Neural cell (in vitro differentiated cells): ENCODE data around the gene UBE4B. TPM values are rescaled to one million over a fixed set of nuclear protein-coding genes. Genes with fewer than 3 reads are reported as not detected.

Experiments used
- H2AFZ ChIP-seq: fragments of 200-600, 300-800 bp; sonication (generic), shearing (Covaris generic); 2 replicates; pipeline ENCODE4 v1.6.0; 2014; ENCODE audit warnings: low read depth, mild to moderate bottlenecking, antibody characterized with exemption, low read length, moderate library complexity
- H3F3A ChIP-seq: fragments of 200-600 bp; shearing (Covaris generic); 2 replicates; pipeline ENCODE4 v1.6.1; 2016; ENCODE audit warnings: mild to moderate bottlenecking, moderate library complexity, mixed read lengths, antibody characterized with exemption, low read length; ENCODE audit not compliant: insufficient read depth, poor library complexity, severe bottlenecking
- H3K27ac ChIP-seq: fragments of 200-600, 300-800 bp; sonication (generic), shearing (Covaris generic); 2 replicates; pipeline ENCODE4 v1.5.1; 2014; ENCODE audit warnings: mild to moderate bottlenecking, low read length, moderate library complexity
- H3K27me3 ChIP-seq: fragments of 300-800, 200-600 bp; sonication (generic), shearing (Covaris generic); 2 replicates; pipeline ENCODE4 v1.6.0; 2014; ENCODE audit warnings: mild to moderate bottlenecking, low read depth, low read length, moderate library complexity; ENCODE audit not compliant: insufficient read depth
- H3K36me3 ChIP-seq: fragments of 300-800, 200-600 bp; sonication (generic), shearing (Covaris generic); 2 replicates; pipeline ENCODE4 v1.5.1; 2014; ENCODE audit warnings: mild to moderate bottlenecking, antibody characterized with exemption, low read length, moderate library complexity; ENCODE audit not compliant: insufficient read depth
- H3K4me2 ChIP-seq: fragments of 300-800, 200-600 bp; sonication (generic), shearing (Covaris generic); 2 replicates; pipeline ENCODE4 v1.6.0; 2014; ENCODE audit warnings: mild to moderate bottlenecking, low read length
- H3K4me3 ChIP-seq: fragments of 300-800, 200-600 bp; sonication (generic), shearing (Covaris generic); 2 replicates; pipeline ENCODE4 v1.5.1; 2014; ENCODE audit warnings: mild to moderate bottlenecking, low read length, moderate library complexity
- H3K79me2 ChIP-seq: fragments of 200-600 bp; shearing (Covaris generic); replicated peaks from 2 replicates; pipeline ENCODE4 v1.6.0; 2014; ENCODE audit warnings: mild to moderate bottlenecking, low read length, moderate library complexity; ENCODE audit not compliant: insufficient read depth
- H3K9ac ChIP-seq: fragments of 300-800, 200-600 bp; sonication (generic), shearing (Covaris generic); 2 replicates; pipeline ENCODE4 v1.6.1; 2016; ENCODE audit warnings: mild to moderate bottlenecking, low read length, mixed read lengths
- H3K9me2 ChIP-seq: fragments of 200-600 bp; shearing (Covaris generic); 2 replicates; pipeline ENCODE4 v1.6.1; 2016; ENCODE audit warnings: mild to moderate bottlenecking, low read length, mixed read lengths; ENCODE audit not compliant: insufficient read depth
- H3K9me3 ChIP-seq: fragments of 200-600, 300-800 bp; sonication (generic), shearing (Covaris generic); 2 replicates; pipeline ENCODE4 v1.6.1; 2016; ENCODE audit warnings: mild to moderate bottlenecking, mixed run types, low read length, moderate library complexity, mixed read lengths
- H4K20me1 ChIP-seq: fragments of 200-600 bp; shearing (Covaris generic); 2 replicates; pipeline ENCODE4 v1.6.1; 2016; ENCODE audit warnings: mild to moderate bottlenecking, mixed run types; ENCODE audit not compliant: insufficient read depth
- EP300 ChIP-seq: fragments of 450-650 bp; conservative IDR thresholded peaks from 2 replicates; pipeline ENCODE4 v1.6.1; 2014; ENCODE audit warnings: antibody characterized with exemption, mild to moderate bottlenecking, moderate library complexity; ENCODE audit not compliant: poor library complexity, severe bottlenecking
- EZH2 ChIP-seq: fragments of 200-600, 300-800 bp; shearing (Covaris generic), sonication (generic); IDR thresholded peaks from 2 replicates; pipeline ENCODE4 v1.6.1; 2014; ENCODE audit warnings: antibody characterized with exemption, low read length, borderline replicate concordance, mild to moderate bottlenecking; ENCODE audit not compliant: insufficient read depth, poor library complexity, severe bottlenecking
- MXI1 ChIP-seq: fragments of 450-650 bp; conservative IDR thresholded peaks from 2 replicates; pipeline ENCODE4 v1.6.1; 2014; ENCODE audit warnings: antibody characterized with exemption, mild to moderate bottlenecking; ENCODE audit not compliant: poor library complexity, severe bottlenecking
- POLR2AphosphoS5 ChIP-seq: IDR thresholded peaks from 2 replicates; pipeline ENCODE4 v1.6.1; 2012
- RAD21 ChIP-seq: fragments of 450-650 bp; conservative IDR thresholded peaks from 2 replicates; pipeline ENCODE4 v1.6.1; 2014; ENCODE audit warnings: antibody characterized with exemption, mild to moderate bottlenecking, moderate library complexity
- SMC3 ChIP-seq: fragments of 450-650 bp; conservative IDR thresholded peaks from 2 replicates; pipeline ENCODE4 v1.6.1; 2014; ENCODE audit warnings: antibody characterized with exemption, mild to moderate bottlenecking, moderate library complexity; ENCODE audit not compliant: poor library complexity
- TAF1 ChIP-seq: IDR thresholded peaks from 2 replicates; pipeline ENCODE4 v1.6.1; 2012; ENCODE audit warnings: low read depth
- polyA plus RNA-seq: library from polyadenylated mRNA; depleted of rRNA; stranded (reverse); fragments of >200 nt; gene quantifications from 2 replicates; pipeline ENCODE4 v1.2.3, GENCODE V29; 2014
- TF ChIP-seq, protein P1 (sequence below): fragments of 450-650 bp; IDR thresholded peaks from 2 replicates; pipeline ENCODE4 v1.5.1; 2014; ENCODE audit warnings: antibody characterized with exemption, mild to moderate bottlenecking, moderate library complexity; ENCODE audit not compliant: poor library complexity, severe bottlenecking
- TF ChIP-seq, protein P2 (sequence below): IDR thresholded peaks from 2 replicates; pipeline ENCODE4 v1.6.1; 2012; ENCODE audit warnings: borderline replicate concordance

Gene UBE4B
- polyA plus RNA-seq, 1 donor from 2014 or later: 28.9 TPM

DNA sequence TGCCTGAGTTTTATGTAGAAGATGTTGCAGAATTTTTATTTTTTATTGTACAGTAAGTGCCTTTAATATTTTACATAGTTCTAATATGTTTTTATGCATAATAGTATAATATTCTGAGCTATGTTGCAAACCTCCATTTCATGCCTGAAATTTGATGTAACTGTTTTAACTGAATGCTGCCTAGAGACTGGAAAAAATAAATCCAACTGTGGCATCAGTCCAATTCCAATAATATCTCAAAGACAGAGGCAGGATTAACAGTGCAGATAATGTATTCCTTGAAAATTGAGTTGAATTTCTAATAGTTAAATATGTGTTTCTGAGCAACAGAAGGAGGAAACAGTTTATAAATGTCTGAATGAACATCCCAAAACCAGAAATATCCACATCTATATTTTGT, 116.5 kb downstream of the UBE4B start:
- Histone ChIP-seq H2AFZ (no peak overlapping the region), H3K4me3 (no peak overlapping the region), H3K27me3 (no peaks in the 10 kb centered on the region), H3K4me2 (no peak overlapping the region), H3K36me3 (peaks cover 5% of the 10 kb centered on the region), H3K79me2 (no peaks in the 10 kb centered on the region), H3K9me3 (no peaks in the 10 kb centered on the region), H3K27ac (no peak overlapping the region), H3F3A (no peaks in the 10 kb centered on the region), H4K20me1 (no peaks in the 10 kb centered on the region), H3K9ac (no peak overlapping the region), H3K9me2 (no peaks in the 10 kb centered on the region)
- TF ChIP-seq, protein P1, sequence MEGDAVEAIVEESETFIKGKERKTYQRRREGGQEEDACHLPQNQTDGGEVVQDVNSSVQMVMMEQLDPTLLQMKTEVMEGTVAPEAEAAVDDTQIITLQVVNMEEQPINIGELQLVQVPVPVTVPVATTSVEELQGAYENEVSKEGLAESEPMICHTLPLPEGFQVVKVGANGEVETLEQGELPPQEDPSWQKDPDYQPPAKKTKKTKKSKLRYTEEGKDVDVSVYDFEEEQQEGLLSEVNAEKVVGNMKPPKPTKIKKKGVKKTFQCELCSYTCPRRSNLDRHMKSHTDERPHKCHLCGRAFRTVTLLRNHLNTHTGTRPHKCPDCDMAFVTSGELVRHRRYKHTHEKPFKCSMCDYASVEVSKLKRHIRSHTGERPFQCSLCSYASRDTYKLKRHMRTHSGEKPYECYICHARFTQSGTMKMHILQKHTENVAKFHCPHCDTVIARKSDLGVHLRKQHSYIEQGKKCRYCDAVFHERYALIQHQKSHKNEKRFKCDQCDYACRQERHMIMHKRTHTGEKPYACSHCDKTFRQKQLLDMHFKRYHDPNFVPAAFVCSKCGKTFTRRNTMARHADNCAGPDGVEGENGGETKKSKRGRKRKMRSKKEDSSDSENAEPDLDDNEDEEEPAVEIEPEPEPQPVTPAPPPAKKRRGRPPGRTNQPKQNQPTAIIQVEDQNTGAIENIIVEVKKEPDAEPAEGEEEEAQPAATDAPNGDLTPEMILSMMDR: no peak
- no peak for TF ChIP-seq POLR2AphosphoS5

DNA sequence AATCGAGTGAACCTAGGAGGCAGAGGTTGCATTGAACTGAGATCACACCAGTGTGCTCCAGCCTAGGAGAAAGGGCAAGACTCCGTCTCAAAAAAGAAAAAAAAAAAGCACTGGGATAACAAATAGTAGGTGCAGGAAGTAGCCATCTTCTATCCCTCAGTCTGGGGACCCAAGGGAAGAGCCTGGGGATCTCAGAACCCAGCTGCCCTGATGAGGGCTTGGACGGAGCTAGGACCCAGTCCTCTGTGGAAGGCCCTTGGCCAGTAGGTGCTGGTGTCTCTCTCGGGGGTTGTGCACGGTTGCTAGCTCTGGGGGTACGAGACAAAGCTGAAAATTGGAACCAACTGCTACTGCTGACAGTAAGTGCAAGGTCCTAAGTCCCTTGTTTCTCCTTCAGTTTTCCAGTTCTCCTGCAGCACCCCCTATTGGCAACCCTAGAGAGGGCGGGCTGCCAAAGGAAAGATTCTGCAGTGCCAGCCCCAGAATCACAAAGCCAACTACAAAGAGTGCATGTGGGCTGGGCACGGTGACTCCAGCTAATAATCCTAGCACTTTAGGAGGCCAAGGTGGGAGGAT, 120.0 kb downstream of the UBE4B start:
- Histone ChIP-seq H3K4me2 (no peak overlapping the region), H3K79me2 (no peaks in the 10 kb centered on the region), H3K27me3 (no peaks in the 10 kb centered on the region), H4K20me1 (no peaks in the 10 kb centered on the region), H2AFZ (no peak overlapping the region), H3F3A (no peaks in the 10 kb centered on the region), H3K9me2 (no peaks in the 10 kb centered on the region), H3K9ac (no peak overlapping the region), H3K36me3 (peaks cover 5% of the 10 kb centered on the region), H3K9me3 (no peaks in the 10 kb centered on the region), H3K27ac (no peak overlapping the region), H3K4me3 (no peak overlapping the region)
- TF ChIP-seq MXI1 (no peak), EZH2 (no peak)

DNA sequence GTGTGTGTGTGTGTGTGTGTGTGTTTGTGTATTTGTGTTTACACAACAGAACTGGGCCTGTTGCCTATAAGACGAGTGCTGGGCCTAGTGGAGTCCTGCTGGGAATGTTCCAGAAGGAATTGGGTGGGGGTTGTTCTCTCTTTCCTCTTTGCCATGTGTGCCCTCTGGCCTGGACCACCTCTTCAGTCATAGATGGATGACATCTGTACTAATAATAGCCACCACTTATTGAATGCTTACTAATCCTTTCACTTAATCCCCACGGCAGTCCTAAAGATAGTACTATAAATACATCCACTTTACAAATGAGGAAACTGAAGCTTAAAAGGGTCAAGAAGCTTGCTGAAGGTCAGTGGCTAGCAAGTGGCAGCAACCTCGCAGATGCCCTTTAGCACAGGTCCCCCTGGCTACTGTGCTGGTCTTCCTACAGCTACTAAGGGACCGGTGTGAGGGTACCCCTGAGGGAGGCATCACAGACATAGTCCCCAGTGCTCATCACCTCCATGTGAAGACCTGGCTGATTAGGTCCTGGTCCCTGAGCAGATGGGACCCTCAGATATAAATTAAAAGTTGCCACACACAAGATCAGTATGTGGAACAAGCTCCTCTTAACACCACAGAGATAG, 122.4 kb downstream of the UBE4B start:
- Histone ChIP-seq H3K4me3 (no peak overlapping the region), H3K27ac (no peak overlapping the region), H3K9me2 (no peaks in the 10 kb centered on the region), H3F3A (no peaks in the 10 kb centered on the region), H2AFZ (no peak overlapping the region), H4K20me1 (no peaks in the 10 kb centered on the region), H3K4me2 (no peak overlapping the region), H3K9ac (no peak overlapping the region), H3K27me3 (no peaks in the 10 kb centered on the region), H3K79me2 (no peaks in the 10 kb centered on the region), H3K9me3 (no peaks in the 10 kb centered on the region), H3K36me3 (peaks cover 5% of the 10 kb centered on the region)
- TF ChIP-seq RAD21 (no peak), EP300 (no peak), SMC3 (no peak), POLR2AphosphoS5 (no peak), TAF1 (no peak), EZH2 (no peak), MXI1 (no peak)
- TF ChIP-seq, protein P2, sequence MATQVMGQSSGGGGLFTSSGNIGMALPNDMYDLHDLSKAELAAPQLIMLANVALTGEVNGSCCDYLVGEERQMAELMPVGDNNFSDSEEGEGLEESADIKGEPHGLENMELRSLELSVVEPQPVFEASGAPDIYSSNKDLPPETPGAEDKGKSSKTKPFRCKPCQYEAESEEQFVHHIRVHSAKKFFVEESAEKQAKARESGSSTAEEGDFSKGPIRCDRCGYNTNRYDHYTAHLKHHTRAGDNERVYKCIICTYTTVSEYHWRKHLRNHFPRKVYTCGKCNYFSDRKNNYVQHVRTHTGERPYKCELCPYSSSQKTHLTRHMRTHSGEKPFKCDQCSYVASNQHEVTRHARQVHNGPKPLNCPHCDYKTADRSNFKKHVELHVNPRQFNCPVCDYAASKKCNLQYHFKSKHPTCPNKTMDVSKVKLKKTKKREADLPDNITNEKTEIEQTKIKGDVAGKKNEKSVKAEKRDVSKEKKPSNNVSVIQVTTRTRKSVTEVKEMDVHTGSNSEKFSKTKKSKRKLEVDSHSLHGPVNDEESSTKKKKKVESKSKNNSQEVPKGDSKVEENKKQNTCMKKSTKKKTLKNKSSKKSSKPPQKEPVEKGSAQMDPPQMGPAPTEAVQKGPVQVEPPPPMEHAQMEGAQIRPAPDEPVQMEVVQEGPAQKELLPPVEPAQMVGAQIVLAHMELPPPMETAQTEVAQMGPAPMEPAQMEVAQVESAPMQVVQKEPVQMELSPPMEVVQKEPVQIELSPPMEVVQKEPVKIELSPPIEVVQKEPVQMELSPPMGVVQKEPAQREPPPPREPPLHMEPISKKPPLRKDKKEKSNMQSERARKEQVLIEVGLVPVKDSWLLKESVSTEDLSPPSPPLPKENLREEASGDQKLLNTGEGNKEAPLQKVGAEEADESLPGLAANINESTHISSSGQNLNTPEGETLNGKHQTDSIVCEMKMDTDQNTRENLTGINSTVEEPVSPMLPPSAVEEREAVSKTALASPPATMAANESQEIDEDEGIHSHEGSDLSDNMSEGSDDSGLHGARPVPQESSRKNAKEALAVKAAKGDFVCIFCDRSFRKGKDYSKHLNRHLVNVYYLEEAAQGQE: no peak
- TF ChIP-seq, protein P1: no peak
